GM19324 (cell line): ENCODE measurements around the gene TMEM250.
A peak's percentile ranks its signal among the peaks of the same experiment; 100 is the strongest.
"Not testable (repeated sequence)": the region's sequence is repeated elsewhere in the genome, so short reads cannot be mapped to it uniquely, and the experiment has no call there.

ENCODE experiments used
- ATAC-seq: cut with Tn5 transposase; IDR thresholded peaks from one replicate; pipeline ENCODE4 v1.9.1; 2021; ENCODE audit warnings: mild to moderate bottlenecking, moderate library complexity; ENCODE audit not compliant: unreplicated experiment, low FRiP score

TMEM250 gene, protein sequence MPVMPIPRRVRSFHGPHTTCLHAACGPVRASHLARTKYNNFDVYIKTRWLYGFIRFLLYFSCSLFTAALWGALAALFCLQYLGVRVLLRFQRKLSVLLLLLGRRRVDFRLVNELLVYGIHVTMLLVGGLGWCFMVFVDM

DNA sequence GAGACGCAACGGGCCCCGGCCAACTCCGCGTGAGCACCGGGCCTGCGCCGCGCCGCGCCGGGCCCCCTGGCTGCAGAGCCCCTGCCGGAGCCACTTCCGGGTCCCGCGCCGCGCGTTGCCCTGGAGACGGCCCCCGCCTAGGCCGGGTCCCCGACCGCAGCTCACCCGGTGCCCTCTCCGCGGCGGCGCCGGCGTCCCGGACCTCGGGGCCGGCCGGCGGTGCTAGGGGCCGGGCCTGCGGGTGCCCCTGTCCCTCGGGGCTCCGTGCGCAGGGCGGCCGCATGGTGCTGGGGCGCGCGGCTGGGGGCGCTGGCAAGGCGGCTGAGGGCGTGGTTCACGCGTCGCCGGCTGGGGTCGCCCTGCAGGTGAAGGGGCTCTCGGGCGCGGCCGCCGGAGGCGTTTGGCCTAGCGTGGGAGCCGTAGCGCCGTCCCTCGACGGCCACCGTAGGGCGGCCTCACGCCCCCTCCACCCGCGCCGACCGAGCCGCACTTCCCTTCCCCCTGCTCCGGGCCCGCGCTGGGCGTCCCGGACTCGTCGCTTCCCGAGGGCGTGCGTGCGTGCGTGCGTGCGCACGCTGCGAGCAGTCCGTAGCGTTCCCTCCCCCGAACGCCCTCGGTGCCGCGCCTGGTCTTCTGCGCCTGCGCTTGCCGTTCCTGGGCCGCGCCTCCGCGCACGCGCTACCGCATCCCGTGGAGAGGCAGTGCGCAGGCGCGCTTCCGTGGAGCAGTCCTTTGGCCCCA lies at the start of gene TMEM250:
TSS of gene TMEM250 (minus strand) at position 556 of the 741 bp plus-strand sequence. CDS start 1,975 bp downstream, outside the sequence.
- ATAC-seq: peak; percentile 88

DNA sequence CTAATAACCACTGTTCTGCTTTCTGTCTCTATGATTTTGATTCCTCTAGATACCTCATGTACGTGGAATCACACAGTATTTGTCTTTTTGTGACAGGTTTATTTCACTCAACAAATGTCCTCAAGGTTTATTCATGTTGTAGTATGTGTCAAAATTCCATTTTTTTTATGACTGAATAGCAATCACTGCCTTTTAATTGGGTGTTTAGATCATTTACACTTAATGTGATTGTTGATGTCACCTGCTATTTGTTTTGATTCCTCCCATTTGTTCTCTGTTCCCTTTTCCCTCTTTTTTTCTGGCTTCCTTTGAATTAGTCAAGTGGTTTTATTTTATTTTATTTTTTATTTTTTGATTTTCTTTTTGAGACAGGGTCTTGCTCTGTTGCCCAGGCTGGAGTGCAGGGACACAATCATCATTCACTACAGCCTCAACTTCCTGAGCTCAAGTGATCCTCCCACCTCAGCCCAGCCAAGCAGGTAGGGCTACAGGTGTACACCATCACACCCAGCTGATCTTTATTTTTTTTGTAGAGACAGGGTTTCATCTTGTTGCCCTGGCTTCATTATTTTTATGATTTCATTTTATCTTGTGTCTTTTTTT lies 44.7 kb upstream of the TMEM250 start:
- no peak for ATAC-seq

DNA sequence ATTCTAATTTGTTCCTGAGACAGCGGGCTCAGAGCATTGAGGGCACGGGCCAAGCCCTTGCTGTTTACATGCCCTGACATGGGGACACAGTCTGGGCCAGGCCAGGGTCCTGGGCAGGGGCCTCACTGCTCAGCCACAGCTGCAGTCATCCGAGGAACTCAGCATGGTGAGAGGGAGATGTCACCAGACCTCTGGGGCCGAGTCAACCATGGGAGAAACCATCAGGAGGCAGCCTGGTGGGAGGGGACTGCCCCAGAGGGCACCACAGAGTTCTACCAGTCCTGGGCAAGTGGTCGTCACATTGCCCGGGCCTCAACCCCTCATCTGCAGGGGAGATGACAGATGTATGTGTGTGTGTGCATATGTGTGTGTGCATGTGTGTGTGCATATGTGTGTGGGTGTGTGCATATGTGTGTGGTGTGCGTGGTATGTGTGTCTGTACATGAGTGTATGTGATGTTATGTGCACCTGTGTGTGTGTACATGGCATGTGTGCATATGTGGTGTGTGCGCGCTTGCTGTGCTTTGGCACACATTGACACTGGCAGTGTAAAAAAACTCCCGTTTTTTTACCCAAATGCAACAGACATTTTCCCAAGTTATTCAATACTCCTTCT lies 42.4 kb upstream of the TMEM250 start:
- no peak for ATAC-seq

DNA sequence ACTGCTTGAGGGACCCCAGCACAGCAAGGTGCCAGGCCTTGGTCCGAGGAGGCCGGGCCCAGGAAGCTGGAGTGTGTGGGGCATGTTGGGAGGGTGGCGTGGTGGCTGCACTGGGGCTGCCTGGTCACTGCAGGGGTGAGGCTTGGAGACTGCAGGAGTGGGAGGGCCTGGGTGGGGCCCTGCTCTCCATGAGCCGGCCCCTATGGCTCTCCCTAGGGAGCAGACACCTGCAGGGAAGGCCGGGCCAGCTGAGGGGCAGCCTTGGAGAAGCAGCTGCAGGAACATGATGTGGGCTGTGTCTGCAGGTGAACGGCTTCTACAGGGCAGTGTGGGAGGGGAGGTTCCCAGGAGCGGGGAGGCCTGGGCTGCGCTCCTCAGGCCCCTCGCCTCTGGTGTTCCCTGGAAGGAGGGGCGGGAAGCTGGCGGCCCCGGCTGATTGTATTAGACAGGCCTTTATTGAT lies 41.7 kb upstream of the TMEM250 start:
- ATAC-seq: no peak

DNA sequence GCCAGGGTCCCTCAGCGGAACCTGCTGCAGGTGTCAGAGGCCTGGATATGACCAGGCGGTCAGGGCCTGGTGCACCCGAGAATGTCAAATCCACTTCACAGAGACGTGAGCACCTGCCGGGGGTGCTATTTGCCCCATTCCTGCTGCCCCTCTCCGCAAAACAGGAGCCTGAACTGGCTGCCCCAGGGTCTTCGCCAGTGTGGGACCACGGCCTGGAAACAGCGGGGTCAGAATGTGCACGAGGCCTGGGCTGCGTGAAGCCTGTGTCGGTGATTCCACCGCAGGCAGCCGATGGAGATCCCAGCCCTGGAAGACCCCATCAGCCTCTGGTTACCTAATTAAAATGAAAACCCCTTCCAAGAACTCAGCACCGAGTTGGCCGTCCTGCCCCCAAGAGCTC lies 41.2 kb upstream of the TMEM250 start:
- ATAC-seq: no peak

DNA sequence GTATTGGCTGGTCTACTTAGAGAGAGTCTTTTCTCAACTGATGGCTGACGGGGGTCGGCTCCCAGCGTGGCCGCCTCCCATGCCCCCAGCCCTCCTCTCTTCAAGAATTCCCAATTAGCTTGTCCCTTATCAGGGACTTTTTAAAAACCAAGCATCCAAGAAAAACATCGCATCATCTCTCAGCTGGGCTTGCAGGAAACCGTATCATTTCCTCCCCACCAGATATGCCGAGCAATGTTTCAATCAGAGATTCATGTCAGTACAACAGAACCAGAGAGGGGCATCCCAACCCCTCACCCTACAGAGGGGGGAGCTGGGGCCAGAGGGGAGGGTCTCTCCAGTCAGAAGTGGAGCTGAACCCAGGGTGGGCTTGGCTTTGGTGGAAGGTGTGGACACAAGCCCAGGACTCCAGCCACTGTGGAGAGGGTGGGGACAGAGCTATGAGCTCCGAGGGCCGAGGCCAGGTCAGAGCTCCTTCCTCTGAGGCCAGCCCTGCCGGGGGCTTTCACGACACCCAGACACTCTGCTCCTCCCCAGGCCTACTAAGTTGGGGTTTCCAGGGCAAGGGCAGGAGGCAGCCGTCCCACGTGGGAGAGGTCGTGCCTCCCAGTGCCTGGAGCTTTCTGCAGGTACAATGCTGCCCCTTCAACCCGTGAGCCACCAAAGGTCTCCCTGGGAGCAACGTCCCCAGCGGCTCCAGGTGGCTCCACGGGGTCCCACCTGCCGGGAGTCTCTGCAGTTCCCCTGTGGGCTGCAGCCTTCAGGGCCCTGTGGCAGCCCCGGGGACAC lies 39.0 kb upstream of the TMEM250 start:
- ATAC-seq: no peak

DNA sequence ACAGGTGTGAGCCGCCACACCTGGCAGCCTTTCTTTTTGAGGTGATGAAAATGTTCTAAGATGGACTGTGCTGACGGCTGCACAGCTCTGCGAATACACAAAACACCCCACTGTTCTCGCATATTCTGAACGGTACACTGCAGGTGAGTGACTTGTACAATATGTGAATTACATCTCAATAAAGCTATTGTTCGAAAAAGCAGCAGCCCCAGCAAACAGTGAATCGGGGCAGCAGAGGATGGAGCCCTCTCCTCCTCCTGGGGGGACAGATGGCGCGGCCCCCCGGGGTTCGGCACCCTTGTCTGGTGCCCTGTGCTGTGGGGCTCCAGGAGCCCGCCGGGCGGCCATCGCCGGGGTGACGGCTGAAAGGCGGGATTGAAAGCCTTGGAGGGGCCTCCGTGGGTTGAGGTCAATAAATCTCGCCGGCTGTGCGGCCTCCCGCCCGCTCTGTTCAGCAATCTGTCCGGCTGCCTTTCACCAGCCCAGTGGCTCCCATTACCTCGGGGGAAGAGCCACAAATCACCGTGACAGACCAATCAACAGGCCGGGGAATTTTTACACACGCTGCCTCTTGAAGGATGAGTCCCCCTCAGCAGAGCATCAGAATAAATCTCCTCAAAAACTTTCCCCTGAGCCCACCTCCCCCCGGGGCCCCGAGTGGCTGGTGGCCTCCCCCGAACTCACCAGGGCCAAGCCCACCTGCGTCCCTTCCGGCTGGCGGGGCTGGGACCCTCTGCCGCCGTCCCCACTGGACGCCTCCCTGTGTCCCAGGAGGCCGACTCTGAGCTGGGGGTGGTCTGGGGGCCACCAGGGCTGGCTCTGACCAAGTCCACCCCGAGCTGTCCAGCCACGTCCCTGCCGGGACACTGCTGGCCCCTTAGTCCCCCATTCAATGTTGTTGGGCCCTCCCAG lies 37.8 kb upstream of the TMEM250 start:
- ATAC-seq: no peak

DNA sequence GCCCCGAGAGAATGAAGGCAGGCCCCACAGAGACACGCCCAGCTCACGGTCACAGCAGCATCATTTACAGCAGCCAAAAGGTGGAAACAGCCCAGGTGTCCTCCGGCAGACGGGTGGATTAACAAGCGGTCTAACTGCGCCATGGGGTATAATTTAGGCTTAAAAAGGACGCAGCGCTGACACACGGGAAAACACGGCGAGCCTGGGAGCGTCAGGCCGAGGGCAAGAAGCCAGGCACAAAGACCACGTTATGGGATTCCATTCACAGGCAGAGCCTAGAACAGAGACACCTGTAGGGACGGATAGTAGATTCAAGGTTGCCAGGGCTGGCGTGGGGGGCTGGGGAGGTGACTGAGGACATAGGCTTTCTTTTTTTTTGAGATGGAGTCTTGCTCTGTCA lies 36.9 kb upstream of the TMEM250 start:
- no peak for ATAC-seq

DNA sequence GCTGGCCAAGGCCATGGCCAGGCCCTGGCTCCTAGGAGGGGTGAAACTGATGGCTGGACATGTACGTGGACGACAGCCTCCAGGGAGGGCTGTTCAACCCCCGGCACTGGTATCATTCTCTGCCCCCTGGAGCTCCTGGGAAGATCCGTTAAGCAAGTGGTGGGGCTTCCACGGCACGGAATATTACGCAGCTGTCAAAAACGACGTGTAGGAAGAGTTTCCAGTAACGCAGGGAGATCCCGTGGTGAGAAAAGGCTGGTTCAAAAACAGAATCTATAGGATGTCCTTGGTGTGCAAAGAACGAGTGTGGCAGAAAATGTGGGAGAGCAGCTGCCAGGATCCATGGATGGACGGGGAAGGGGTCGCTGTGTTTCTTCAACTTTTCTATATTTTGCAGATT lies 36.3 kb upstream of the TMEM250 start:
- ATAC-seq: no peak

DNA sequence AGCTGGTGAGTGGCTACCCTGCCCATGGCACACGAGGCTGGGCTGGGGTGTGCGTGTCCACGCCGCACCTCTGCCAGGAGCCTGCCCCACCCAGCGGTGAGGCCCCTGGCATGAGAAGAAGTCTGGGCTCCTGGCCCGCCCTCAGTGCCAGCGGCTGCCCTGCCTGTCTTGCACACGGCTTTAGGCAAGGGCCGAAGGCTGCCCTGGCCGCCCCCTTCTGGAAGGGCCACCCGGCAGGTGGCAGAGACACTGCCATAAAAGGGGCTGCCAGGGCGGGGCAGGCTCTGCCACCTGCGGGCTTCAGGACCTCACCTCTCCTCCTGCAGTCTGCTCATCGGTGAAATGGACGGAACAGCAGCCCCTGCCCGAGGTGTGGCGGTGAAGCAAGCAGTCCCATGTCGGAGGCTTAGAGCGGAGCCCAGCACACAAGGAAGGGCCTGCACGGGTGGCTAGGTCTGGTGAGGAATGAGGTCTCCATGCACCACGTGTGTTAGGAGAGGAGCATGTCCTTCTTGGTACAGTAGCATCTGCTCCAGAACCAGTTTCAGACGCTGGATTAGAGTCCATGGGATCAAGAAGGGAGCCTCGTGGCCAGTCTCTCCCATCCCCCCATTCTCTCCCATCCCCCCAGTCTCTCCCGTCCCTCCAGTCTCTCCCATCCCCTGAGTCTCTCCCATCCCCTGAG lies 34.8 kb upstream of the TMEM250 start:
- ATAC-seq: no peak

DNA sequence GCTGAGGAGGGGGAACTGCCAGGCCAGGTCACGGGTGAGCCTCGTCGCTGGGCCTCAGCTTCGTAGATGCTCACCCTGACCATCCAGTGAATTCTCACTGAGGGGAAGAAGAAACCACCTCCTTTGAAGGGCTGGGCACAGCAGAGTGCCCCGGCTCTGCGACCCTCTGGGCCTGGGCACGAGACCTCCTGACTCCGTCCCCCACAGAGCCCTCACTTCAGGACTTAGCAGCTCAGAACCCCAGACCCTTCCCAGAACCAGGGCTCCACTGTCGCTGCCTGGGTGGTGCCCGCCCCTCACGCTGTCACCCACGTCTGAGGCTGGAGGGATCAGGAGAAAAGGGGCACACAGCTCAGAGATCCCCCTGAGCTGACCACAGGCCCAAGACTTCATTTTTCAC lies 34.3 kb upstream of the TMEM250 start:
- ATAC-seq: no peak

DNA sequence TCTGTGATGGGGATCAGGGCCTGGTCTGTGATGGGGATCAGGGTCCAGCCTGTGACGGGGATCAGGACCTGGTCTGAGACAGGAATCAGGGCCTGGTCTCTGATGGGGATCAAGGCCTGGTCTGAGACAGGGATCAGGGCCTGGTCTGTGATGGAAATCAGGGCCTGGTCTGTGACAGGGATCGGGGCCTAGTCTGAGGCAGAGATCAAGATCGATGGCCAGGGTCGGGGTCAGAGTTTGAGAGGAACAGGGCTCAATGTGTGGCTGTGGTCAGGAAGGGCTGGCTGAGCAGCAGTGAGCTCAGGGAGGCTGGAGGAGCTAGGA lies 33.8 kb upstream of the TMEM250 start:
- ATAC-seq: no peak

DNA sequence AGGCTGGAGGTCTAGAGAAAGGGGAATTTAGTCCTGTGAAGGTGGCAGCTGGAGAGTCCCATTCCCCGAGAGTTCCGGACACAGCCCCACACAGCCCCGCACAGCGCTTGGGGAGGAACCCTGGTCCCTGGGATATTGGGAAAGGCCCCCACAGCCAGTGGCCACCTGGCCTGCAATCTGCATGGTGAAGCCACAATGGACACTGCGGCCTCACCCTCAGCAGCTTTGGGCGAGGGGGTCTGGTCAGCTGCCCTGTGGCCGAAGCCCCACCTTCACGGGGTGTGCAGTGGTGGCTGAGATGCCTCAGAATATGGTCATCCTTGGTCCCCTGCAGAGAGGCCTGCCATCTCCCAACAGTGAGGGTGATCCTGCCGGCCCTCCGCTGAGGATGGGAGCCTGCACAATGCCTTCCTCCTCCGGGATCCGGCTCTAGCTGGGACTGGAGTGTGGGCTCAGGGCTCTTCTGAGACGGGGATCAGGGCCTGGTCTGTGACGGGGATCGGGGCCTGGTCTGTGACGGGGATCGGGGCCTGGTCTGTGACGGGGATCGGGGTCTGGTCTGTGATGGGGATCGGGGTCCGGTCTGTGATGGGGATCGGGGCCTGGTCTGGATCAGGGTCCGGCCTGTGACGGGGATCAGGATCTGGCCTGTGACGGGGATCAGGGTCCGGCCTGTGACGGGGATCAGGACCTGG lies 33.3 kb upstream of the TMEM250 start:
- ATAC-seq: no peak

DNA sequence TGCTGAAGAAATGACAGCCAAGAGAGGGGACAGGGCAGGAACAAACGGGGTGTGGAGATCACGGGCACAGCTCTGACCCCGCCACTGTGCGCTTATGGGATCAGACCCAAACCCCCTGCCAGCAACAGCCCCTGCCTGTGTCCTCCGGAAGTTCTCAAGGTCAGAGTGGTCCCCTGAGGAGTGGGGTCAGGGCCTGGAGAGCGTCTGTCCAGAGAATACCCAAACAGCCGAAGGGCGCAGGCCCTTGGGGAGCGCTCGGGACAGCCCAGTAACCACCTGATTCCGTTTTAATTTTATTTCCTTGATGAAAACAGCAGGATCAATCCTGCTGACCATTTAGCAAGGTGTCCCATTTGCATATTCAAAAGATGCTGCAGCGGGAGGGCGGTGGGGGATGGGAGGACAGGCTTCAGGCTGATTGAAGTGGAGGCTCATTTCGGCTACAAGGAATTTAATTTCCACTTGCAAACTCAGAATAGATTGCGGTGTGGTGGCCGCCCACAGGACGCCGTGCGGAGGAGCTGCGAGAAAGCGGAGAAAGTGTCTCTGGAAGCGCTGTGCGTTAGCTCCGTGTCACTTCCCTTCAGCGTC lies 32.6 kb upstream of the TMEM250 start:
- ATAC-seq: no peak

DNA sequence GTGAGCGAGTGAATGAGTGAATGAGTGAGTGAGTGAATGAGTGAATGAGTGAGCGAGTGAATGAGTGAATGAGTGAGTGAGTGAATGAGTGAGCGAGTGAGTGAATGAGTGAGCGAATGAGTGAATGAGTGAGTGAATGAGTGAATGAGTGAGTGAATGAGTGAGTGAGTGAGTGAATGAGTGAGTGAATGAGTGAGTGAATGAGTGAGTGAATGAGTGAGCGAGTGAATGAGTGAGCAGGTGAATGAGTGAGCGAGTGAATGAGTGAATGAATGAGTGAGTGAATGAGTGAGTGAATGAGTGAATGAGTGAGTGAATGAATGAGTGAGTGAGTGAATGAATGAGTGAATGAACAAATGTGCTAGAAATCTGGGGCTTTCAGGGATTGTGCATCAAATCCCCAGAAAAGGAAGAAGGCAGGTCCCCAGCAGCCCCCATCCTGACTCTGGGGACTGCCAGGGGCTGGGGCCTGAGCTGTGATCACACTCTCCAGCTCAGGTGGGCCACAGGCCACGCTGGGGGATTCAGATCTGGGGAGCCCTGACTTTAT lies 32.1 kb upstream of the TMEM250 start:
- ATAC-seq: not testable (repeated sequence)

DNA sequence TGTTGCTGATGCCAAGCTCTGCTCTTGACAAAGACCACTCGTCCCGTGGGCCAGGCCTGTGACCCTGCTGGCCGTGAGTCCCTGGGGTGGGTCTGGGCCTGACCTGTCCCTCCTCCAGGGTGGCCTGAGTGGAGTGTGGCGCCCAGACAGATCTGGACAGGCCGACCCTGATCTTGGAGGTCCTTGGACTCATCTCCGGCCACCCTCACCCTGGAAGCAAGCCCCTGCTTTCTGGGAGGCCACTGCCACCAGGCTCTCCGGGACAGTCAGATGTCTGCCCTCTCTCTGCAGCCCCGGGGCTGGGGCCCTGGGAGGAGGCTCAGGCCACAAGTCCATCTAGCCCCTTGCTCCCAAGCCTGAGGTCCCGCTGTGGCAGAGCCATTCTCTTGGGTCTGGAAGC lies 31.2 kb upstream of the TMEM250 start:
- no peak for ATAC-seq

DNA sequence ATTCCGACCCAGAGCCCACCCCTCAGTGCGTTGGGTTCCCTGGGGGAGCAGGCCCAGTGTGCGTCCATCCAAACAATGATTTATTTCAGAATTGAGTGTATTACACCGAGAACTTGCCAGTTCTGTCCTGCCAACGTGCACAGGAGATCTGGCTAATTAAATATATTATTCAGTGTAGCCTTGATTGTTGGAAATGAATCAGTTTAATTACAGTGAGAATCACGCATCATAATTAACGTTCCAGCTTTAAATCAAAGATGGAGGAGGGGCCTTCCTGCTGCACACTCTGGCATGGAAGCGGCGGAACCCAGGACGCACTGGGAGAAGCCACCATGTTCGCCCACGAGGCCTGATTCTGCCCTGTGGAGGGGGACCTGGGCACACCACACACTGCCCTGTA lies 30.7 kb upstream of the TMEM250 start:
- no peak for ATAC-seq

DNA sequence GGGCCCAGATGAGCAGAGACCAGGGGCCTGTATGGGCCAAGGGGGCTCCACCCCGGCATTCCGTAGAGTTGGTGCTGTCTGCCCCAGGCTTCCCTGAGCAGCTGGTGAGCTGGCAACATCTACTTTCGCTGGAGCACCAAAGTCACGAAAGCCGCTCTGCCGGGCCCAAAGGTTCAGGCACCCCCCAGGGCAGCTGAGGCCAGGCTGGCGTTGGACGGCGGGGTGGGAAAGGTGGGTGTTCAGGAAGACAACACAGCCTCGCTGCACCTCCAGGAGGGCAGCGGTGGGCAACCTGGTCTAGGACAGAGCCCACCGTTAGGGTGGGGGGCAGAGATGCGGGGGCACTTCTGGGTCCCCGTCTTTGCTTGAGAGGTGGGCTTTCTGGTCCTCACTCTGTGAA lies 30.1 kb upstream of the TMEM250 start:
- ATAC-seq: no peak
